GM12878 (cell line): ENCODE data around the gene TIMM17B. TPM values are rescaled to one million over a fixed set of nuclear protein-coding genes. Genes with fewer than 3 reads are reported as not detected.
"Not testable (repeated sequence)": the region's sequence is repeated elsewhere in the genome, so short reads cannot be mapped to it uniquely, and the experiment has no call there.

Experiments used
- ATAC-seq: fragments of 200-7000 bp; cut with Tn5 transposase; 3 replicates; pipeline ENCODE4 v1.9.1; 2020; ENCODE audit warnings: mild to moderate bottlenecking, moderate library complexity
- BruUV-seq: library from RNA; stranded (reverse); fragments of 400-500 nt; replicated peaks from 2 replicates; lab custom pipeline; 2021; lab: Mats Ljungman, UMichigan
- CTCF ChIA-PET: fragments of 300-600 bp; sonication (Branson Sonifier 250); formaldehyde crosslinking; extraction: SDS; loops from one replicate; lab custom pipeline; 2021; ENCODE audit warnings: inconsistent platforms; lab: Yijun Ruan, JAX
- POLR2A ChIA-PET: fragments of 350-600 bp; formaldehyde crosslinking; extraction: SDS; loops from one replicate; lab custom pipeline; 2021; ENCODE audit warnings: inconsistent platforms; lab: Charles Lee
- RAD21 ChIA-PET: fragments of 300-600 bp; sonication (Branson Sonifier 250); formaldehyde crosslinking; loops from one replicate; lab custom pipeline; 2023; ENCODE audit warnings: antibody characterized with exemption; ENCODE audit not compliant: unreplicated experiment; lab: Charles Lee
- SMC1A ChIA-PET: fragments of 300-600 bp; sonication (Branson Sonifier 250); formaldehyde crosslinking; loops from one replicate; lab custom pipeline; 2023; ENCODE audit not compliant: unreplicated experiment, uncharacterized antibody; lab: Charles Lee
- DNase-seq: peaks from one replicate; pipeline ENCODE4 v3.0.0-alpha.2; 2011; ENCODE audit warnings: low read depth, low spot score
- FAIRE-seq: peaks from 3 replicates; lab custom pipeline; 2011; peaks lifted over from hg19 to GRCh38; lab: Jason Lieb, UNC
- H2AFZ ChIP-seq: 2 replicates; pipeline ENCODE4 v1.6.0; 2011; ENCODE audit warnings: low read depth, low read length, control low read depth; ENCODE audit not compliant: control insufficient read depth
- H3K27ac ChIP-seq: 2 replicates; pipeline ENCODE4 v1.5.1; 2011; ENCODE audit warnings: control low read depth; ENCODE audit not compliant: control insufficient read depth, insufficient read depth
- H3K27me3 ChIP-seq, 2 experiments: replicated peaks in 1 of 2; 2 replicates each; pipeline versions ENCODE4 v1.6.0 to v1.6.1; 2011; ENCODE audit warnings: low read length in 1 of 2; ENCODE audit not compliant: control insufficient read depth in 2 of 2, insufficient read depth in 2 of 2
- H3K36me3 ChIP-seq, 2 experiments: 2 replicates each; pipeline ENCODE4 v1.5.1; 2011; ENCODE audit warnings: low read length in 1 of 2; ENCODE audit not compliant: control insufficient read depth in 2 of 2, insufficient read depth in 2 of 2
- H3K4me1 ChIP-seq: 2 replicates; pipeline ENCODE4 v1.6.1; 2011; ENCODE audit warnings: mild to moderate bottlenecking, low read length, moderate library complexity, mixed read lengths; ENCODE audit not compliant: control insufficient read depth, insufficient read depth
- H3K4me2 ChIP-seq: 2 replicates; pipeline ENCODE4 v1.6.0; 2011; ENCODE audit warnings: control low read depth; ENCODE audit not compliant: control insufficient read depth, insufficient read depth
- H3K4me3 ChIP-seq: fragments of 200-600 bp; sonication (generic); 2 replicates; pipeline ENCODE4 v1.5.1; 2016
- H3K79me2 ChIP-seq: 2 replicates; pipeline ENCODE4 v1.6.0; 2011; ENCODE audit warnings: low read length; ENCODE audit not compliant: control insufficient read depth, insufficient read depth
- H3K9ac ChIP-seq: 2 replicates; pipeline ENCODE4 v1.8.0; 2011; ENCODE audit warnings: low read length, control low read depth, mixed read lengths; ENCODE audit not compliant: control insufficient read depth, insufficient read depth
- H3K9me3 ChIP-seq: replicated peaks from 3 replicates; pipeline ENCODE4 v1.5.1; 2011; ENCODE audit warnings: mild to moderate bottlenecking, low read length; ENCODE audit not compliant: control insufficient read depth, insufficient read depth
- H4K20me1 ChIP-seq: 2 replicates; pipeline ENCODE4 v1.6.0; 2011; ENCODE audit not compliant: control insufficient read depth, insufficient read depth
- ATF7 ChIP-seq: fragments of 450-650 bp; IDR thresholded peaks from 2 replicates; pipeline ENCODE4 v1.6.1; 2016; ENCODE audit warnings: low read depth, mild to moderate bottlenecking
- MTA3 ChIP-seq: IDR thresholded peaks from 2 replicates; pipeline ENCODE4 v1.6.1; 2012; ENCODE audit warnings: low read length, inconsistent platforms, borderline replicate concordance
- NR2F1 ChIP-seq: fragments of 450-650 bp; conservative IDR thresholded peaks from 2 replicates; pipeline ENCODE4 v1.6.1; 2017; ENCODE audit warnings: mild to moderate bottlenecking
- SUPT20H ChIP-seq: IDR thresholded peaks from 2 replicates; pipeline ENCODE4 v1.6.1; 2011; ENCODE audit warnings: low read depth, mild to moderate bottlenecking, low read length, moderate library complexity, borderline replicate concordance; ENCODE audit not compliant: control insufficient read depth
- WGBS: methylation state at CpG from one replicate; pipeline ENCODE4 v1.1.6; 2016; ENCODE audit warnings: low lambda C conversion rate; ENCODE audit not compliant: insufficient replicate concordance, insufficient coverage; ENCODE audit errors: missing lambda C conversion rate; 5-methylcytosine and 5-hydroxymethylcytosine counted together
- in situ Hi-C: fragments of 300-500 bp; cut with MboI; formaldehyde crosslinking; loops from 9 replicates; pipeline ENCODE4 v1.14.3; 2018; ENCODE audit warnings: mixed read lengths
- intact Hi-C: fragments of 100-400 bp; cut with micrococcal nuclease; formaldehyde crosslinking; loops from one replicate; pipeline ENCODE4 v1.14.2; 2022; ENCODE audit not compliant: unreplicated experiment
- polyA plus RNA-seq, 11 experiments: library from polyadenylated mRNA; depleted of rRNA in 4 of 11; unstranded in 6 of 11; stranded (reverse) in 5 of 11; fragments of >200 nt; fragmentation: Nextera tagmentation in 4 of 11; fragmentation: Illumina TruSeq in 1 of 11; extraction: Ambion mirVana in 4 of 11; extraction: Trizol in 1 of 11; gene quantifications; 1 replicate in 1 of 11; 2 replicates in 10 of 11; pipeline versions ENCODE4 v1.2.1 to v1.2.3, GENCODE V29; 2011 to 2016; ENCODE audit warnings: inconsistent platforms in 2 of 11, missing spikeins in 2 of 11, low read depth in 1 of 11
- total RNA-seq, 4 experiments: library from RNA; depleted of rRNA in 3 of 4; stranded (reverse); fragments of >200 nt in 3 of 4; fragmentation: Illumina TruSeq in 1 of 4; extraction: Trizol in 1 of 4; gene quantifications; 2 replicates each; pipeline versions ENCODE4 v1.2.1 to v1.2.3, GENCODE V29; 2013 to 2021
- TF ChIP-seq, protein P1 (sequence below): fragments of 450-650 bp; conservative IDR thresholded peaks from 2 replicates; pipeline ENCODE4 v1.6.1; 2017; ENCODE audit warnings: mild to moderate bottlenecking, moderate library complexity
- TF ChIP-seq, protein P2 (sequence below), 3 experiments: IDR thresholded peaks in 2 of 3; conservative IDR thresholded peaks in 1 of 3; 2 replicates each; pipeline ENCODE4 v1.5.1; 2011; ENCODE audit warnings: low read depth in 3 of 3, low read length in 3 of 3, mild to moderate bottlenecking in 3 of 3, control low read depth in 2 of 3, moderate library complexity in 2 of 3, inconsistent platforms in 1 of 3, mixed read lengths in 1 of 3; ENCODE audit not compliant: control insufficient read depth in 2 of 3, insufficient read depth in 1 of 3; ENCODE audit errors: extremely low read depth in 1 of 3

Gene TIMM17B
- total and polyA plus RNA-seq, 10 of the 15 experiments (the other 5 are each of a cell fraction or from before 2014, with no cell fraction given) = 4.5 to 88.7 (median 47.5) TPM

DNA sequence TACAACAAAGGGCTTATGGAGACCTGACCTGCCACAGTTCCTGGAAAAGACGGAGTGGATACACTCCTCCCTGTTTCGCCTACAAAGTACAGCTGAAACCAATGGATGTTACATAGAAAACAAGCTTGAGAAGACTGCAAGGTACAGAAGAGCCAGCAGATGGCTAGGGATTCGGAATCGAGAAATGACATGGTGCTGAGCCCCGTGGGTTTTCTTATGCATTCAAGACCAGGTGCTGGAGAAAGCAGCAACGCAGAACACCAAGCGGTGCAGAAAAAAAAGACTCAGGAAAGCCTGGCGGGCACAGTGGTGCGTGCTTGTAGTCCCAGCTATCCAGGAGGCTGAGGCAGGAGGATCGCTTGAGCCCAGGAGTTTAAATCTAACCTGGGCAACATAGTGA lies 13.8 kb downstream of the TIMM17B start:
- H3K36me3 ChIP-seq = no peaks in the 10 kb centered on the region
- no peaks in the 10 kb centered on the region for H3K79me2 ChIP-seq
- no peak overlapping the region for H2AFZ ChIP-seq
- no peaks in the 10 kb centered on the region for H3K9me3 ChIP-seq
- ATAC-seq = no peak
- no peak overlapping the region for H3K9ac ChIP-seq
- H3K27me3 ChIP-seq = no peaks in the 10 kb centered on the region
- no peak for FAIRE-seq
- no TSS peak for BruUV-seq
- TF ChIP-seq SUPT20H (no peak), NR2F1 (no peak), ATF7 (no peak), MTA3 (no peak)
- TF ChIP-seq, protein P1, sequence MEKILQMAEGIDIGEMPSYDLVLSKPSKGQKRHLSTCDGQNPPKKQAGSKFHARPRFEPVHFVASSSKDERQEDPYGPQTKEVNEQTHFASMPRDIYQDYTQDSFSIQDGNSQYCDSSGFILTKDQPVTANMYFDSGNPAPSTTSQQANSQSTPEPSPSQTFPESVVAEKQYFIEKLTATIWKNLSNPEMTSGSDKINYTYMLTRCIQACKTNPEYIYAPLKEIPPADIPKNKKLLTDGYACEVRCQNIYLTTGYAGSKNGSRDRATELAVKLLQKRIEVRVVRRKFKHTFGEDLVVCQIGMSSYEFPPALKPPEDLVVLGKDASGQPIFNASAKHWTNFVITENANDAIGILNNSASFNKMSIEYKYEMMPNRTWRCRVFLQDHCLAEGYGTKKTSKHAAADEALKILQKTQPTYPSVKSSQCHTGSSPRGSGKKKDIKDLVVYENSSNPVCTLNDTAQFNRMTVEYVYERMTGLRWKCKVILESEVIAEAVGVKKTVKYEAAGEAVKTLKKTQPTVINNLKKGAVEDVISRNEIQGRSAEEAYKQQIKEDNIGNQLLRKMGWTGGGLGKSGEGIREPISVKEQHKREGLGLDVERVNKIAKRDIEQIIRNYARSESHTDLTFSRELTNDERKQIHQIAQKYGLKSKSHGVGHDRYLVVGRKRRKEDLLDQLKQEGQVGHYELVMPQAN = no peak
- TF ChIP-seq, protein P2, sequence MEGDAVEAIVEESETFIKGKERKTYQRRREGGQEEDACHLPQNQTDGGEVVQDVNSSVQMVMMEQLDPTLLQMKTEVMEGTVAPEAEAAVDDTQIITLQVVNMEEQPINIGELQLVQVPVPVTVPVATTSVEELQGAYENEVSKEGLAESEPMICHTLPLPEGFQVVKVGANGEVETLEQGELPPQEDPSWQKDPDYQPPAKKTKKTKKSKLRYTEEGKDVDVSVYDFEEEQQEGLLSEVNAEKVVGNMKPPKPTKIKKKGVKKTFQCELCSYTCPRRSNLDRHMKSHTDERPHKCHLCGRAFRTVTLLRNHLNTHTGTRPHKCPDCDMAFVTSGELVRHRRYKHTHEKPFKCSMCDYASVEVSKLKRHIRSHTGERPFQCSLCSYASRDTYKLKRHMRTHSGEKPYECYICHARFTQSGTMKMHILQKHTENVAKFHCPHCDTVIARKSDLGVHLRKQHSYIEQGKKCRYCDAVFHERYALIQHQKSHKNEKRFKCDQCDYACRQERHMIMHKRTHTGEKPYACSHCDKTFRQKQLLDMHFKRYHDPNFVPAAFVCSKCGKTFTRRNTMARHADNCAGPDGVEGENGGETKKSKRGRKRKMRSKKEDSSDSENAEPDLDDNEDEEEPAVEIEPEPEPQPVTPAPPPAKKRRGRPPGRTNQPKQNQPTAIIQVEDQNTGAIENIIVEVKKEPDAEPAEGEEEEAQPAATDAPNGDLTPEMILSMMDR (IDR thresholded peaks at IDR 0.05 in 2 of 3, conservative IDR thresholded peaks at IDR 0.05 in 1 of 3; ENCODE audit: control insufficient read depth in 2 of 3, extremely low read depth in 1 of 3, insufficient read depth in 1 of 3, low read depth in 3 of 3, low read length in 3 of 3) = no peak
- H3K27ac ChIP-seq = no peak overlapping the region
- no peak overlapping the region for H3K4me2 ChIP-seq
- RAD21 ChIA-PET = no interaction called here
- no peaks in the 10 kb centered on the region for H3K4me1 ChIP-seq
- 50% methylated on average over 10 of the region's 10 CpGs for WGBS
- H3K4me3 ChIP-seq = no peak overlapping the region
- POLR2A ChIA-PET = no interaction called here
- no peaks in the 10 kb centered on the region for H4K20me1 ChIP-seq
- in situ Hi-C loops = no loop called here
- no peak for DNase-seq
- CTCF ChIA-PET = no interaction called here
- SMC1A ChIA-PET = no interaction called here
- intact Hi-C loops = no loop called here

DNA sequence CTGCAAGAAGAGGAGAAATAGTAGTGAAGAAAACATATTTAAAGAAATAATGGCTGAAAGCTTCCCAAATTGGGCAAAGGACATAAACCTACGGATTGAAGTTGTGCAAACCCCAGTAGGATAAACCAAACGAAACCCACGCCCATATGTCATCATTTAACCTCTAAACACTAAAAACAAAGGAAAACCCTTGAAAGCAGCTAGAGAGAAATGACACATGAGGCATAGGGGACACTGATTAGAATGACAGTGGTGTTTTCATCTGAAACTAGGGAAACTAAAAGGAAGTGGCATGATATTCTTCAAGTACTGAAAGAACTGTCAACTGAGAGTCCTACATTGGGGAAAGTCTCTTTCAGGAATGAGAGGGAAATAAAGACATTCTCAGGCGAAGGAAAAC lies 20.6 kb downstream of the TIMM17B start:
- H3K4me2 ChIP-seq, ATAC-seq, H3K79me2 ChIP-seq, H3K4me3 ChIP-seq, H4K20me1 ChIP-seq, DNase-seq, FAIRE-seq, RAD21 ChIA-PET, SMC1A ChIA-PET, intact Hi-C loops, H3K4me1 ChIP-seq, H3K27me3 ChIP-seq, H3K9me3 ChIP-seq, H2AFZ ChIP-seq, CTCF ChIA-PET, H3K27ac ChIP-seq, BruUV-seq, in situ Hi-C loops, H3K9ac ChIP-seq, POLR2A ChIA-PET, H3K36me3 ChIP-seq: not testable (repeated sequence)
- 29% methylated on average over 4 of the region's 4 CpGs for WGBS

DNA sequence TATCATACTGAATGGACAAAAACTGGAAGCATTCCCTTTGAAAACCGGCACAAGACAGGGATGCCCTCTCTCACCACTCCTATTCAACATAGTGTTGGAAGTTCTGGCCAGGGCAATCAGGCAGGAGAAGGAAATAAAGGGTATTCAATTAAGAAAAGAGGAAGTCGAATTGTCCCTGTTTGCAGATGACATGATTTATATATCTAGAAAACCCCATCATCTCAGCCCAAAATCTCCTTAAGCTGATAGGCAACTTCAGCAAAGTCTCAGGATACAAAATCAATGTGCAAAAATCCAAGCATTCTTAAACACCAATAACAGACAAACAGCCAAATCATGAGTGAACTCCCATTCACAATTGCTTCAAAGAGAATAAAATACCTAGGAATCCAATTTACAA lies 25.6 kb downstream of the TIMM17B start:
- RAD21 ChIA-PET, H4K20me1 ChIP-seq, SMC1A ChIA-PET, intact Hi-C loops, ATAC-seq, H3K4me2 ChIP-seq, H3K27me3 ChIP-seq, BruUV-seq, H2AFZ ChIP-seq, H3K4me3 ChIP-seq, FAIRE-seq, DNase-seq, H3K27ac ChIP-seq, H3K4me1 ChIP-seq, H3K9me3 ChIP-seq, POLR2A ChIA-PET, H3K9ac ChIP-seq, H3K79me2 ChIP-seq, H3K36me3 ChIP-seq: not testable (repeated sequence)
- in situ Hi-C loops = loop anchor here (25.0 kb wide), 1 partner anchor 990 kb away; no protein-coding TSS in a partner anchor
- 0% methylated on average over 1 of the region's 2 CpGs for WGBS
- CTCF ChIA-PET = interaction anchor here (1.1 kb wide), 1 partner anchor 36 kb away, joined by 4 read pairs; no protein-coding TSS in a partner anchor
